A549 (cell line): ENCODE data around the gene GGA2. TPM values are rescaled to one million over a fixed set of nuclear protein-coding genes. Genes with fewer than 3 reads are reported as not detected.
"Not testable (repeated sequence)": the region's sequence is repeated elsewhere in the genome, so short reads cannot be mapped to it uniquely, and the experiment has no call there.

Experiments used
- ATAC-seq, 2 experiments: fragments of 200-7000 bp in 1 of 2; fragments of >200 bp in 1 of 2; cut with Nextera tagmentation in 1 of 2; cut with Tn5 transposase in 1 of 2; 3 replicates each; pipeline versions ENCODE4 v1.8.0 to v1.9.1; 2018 to 2020; ENCODE audit warnings: mild to moderate bottlenecking in 1 of 2, moderate library complexity in 1 of 2
- CTCF ChIA-PET: fragments of 300-600 bp; sonication (Branson Sonifier 250); formaldehyde crosslinking; extraction: SDS; loops from one replicate; lab custom pipeline; 2021; ENCODE audit warnings: antibody characterized with exemption, inconsistent platforms; lab: Yijun Ruan, JAX
- POLR2A ChIA-PET: fragments of 350-600 bp; formaldehyde crosslinking; extraction: SDS; loops from one replicate; lab custom pipeline; 2021; ENCODE audit warnings: antibody characterized with exemption, inconsistent platforms; lab: Yijun Ruan, JAX
- DNase-seq, 2 experiments: peaks; one replicate each; pipeline versions ENCODE4 v3.0.0 to v3.0.0-alpha.2; 2011 to 2016; ENCODE audit warnings: low read depth in 1 of 2, low spot score in 1 of 2
- FAIRE-seq: peaks from 2 replicates; lab custom pipeline; 2011; peaks lifted over from hg19 to GRCh38; lab: Jason Lieb, UNC
- H3K27ac ChIP-seq, 2 experiments: fragments of >200 bp; sonication (Bioruptor Twin); formaldehyde crosslinking; 3 replicates each; pipeline ENCODE4 v1.5.1; 2016 to 2017
- H3K4me1 ChIP-seq: fragments of >200 bp; sonication (Bioruptor Twin); formaldehyde crosslinking; 3 replicates; pipeline ENCODE4 v1.6.1; 2016
- H3K4me2 ChIP-seq: fragments of >200 bp; sonication (Bioruptor Twin); formaldehyde crosslinking; 3 replicates; pipeline ENCODE4 v1.6.1; 2016
- H3K4me3 ChIP-seq: fragments of >200 bp; sonication (Bioruptor Twin); formaldehyde crosslinking; 3 replicates; pipeline ENCODE4 v1.5.1; 2016
- H3K9me3 ChIP-seq: fragments of >200 bp; sonication (Bioruptor Twin); formaldehyde crosslinking; 3 replicates; pipeline ENCODE4 v1.6.1; 2016
- BHLHE40 ChIP-seq: IDR thresholded peaks from 2 replicates; pipeline ENCODE4 v1.6.1; 2012; ENCODE audit warnings: low read depth, low read length, inconsistent platforms
- E2F6 ChIP-seq: IDR thresholded peaks from 2 replicates; pipeline ENCODE4 v1.6.1; 2012; ENCODE audit warnings: low read depth, borderline replicate concordance
- EHF ChIP-seq: fragments of 250-450 bp; sonication (Bioruptor Pico); IDR thresholded peaks from 2 replicates; pipeline ENCODE4 v1.5.0; 2020; ENCODE audit warnings: mild to moderate bottlenecking
- EHMT2 ChIP-seq: fragments of 200-600 bp; sonication (generic); IDR thresholded peaks from 2 replicates; pipeline ENCODE4 v1.6.1; 2016; ENCODE audit warnings: antibody characterized with exemption, low read depth, mild to moderate bottlenecking, moderate library complexity
- ELK1 ChIP-seq: fragments of 150-350 bp; IDR thresholded peaks from 2 replicates; pipeline ENCODE4 v1.6.1; 2014; ENCODE audit warnings: low read depth, mild to moderate bottlenecking, low read length
- FOXS1 ChIP-seq: fragments of 250-450 bp; sonication (Bioruptor Pico); IDR thresholded peaks from 2 replicates; pipeline ENCODE4 v1.5.0; 2020; ENCODE audit warnings: mild to moderate bottlenecking, moderate library complexity
- HES2 ChIP-seq: fragments of >200 bp; sonication (Bioruptor Twin); formaldehyde crosslinking; IDR thresholded peaks from 2 replicates; pipeline ENCODE4 v1.6.1; 2016
- HOXA7 ChIP-seq: fragments of 250-450 bp; sonication (Bioruptor Pico); IDR thresholded peaks from 2 replicates; pipeline ENCODE4 v1.5.0; 2020; ENCODE audit warnings: mild to moderate bottlenecking, moderate library complexity
- KDM1A ChIP-seq: fragments of 200-600 bp; sonication (generic); IDR thresholded peaks from 2 replicates; pipeline ENCODE4 v1.6.1; 2016; ENCODE audit warnings: low read depth, mild to moderate bottlenecking
- MYC ChIP-seq: IDR thresholded peaks from 2 replicates; pipeline ENCODE4 v1.6.1; 2012; ENCODE audit warnings: mild to moderate bottlenecking, inconsistent platforms, low read length, improper control_type of control experiment, borderline replicate concordance
- NR3C1 ChIP-seq: fragments of >200 bp; sonication (Bioruptor Twin); formaldehyde crosslinking; IDR thresholded peaks from 3 replicates; pipeline ENCODE4 v1.6.1; 2017
- POLR2A ChIP-seq: IDR thresholded peaks from 2 replicates; pipeline ENCODE4 v1.6.1; 2012; ENCODE audit warnings: mild to moderate bottlenecking, low read length
- POLR2AphosphoS2 ChIP-seq: conservative IDR thresholded peaks from 2 replicates; pipeline ENCODE4 v1.6.1; 2012; ENCODE audit warnings: low read length, improper control_type of control experiment, inconsistent platforms
- RAD21 ChIP-seq, 2 experiments: fragments of >200 bp in 1 of 2; sonication (Bioruptor Twin) in 1 of 2; formaldehyde crosslinking in 1 of 2; IDR thresholded peaks in 1 of 2; conservative IDR thresholded peaks in 1 of 2; 2 replicates in 1 of 2; 3 replicates in 1 of 2; pipeline ENCODE4 v1.6.1; 2012 to 2018; ENCODE audit warnings: inconsistent platforms in 1 of 2
- RNF2 ChIP-seq: fragments of 200-600 bp; sonication (generic); IDR thresholded peaks from 2 replicates; pipeline ENCODE4 v1.6.1; 2016; ENCODE audit warnings: low read depth, mild to moderate bottlenecking, antibody characterized with exemption, moderate library complexity, borderline replicate concordance
- SMC3 ChIP-seq: fragments of >200 bp; sonication (Bioruptor Twin); formaldehyde crosslinking; IDR thresholded peaks from 3 replicates; pipeline ENCODE4 v1.6.1; 2018; ENCODE audit warnings: inconsistent platforms
- TFCP2L1 ChIP-seq: fragments of 250-450 bp; sonication (Bioruptor Pico); IDR thresholded peaks from 2 replicates; pipeline ENCODE4 v1.5.0; 2021; ENCODE audit warnings: mild to moderate bottlenecking
- WGBS: methylation state at CpG from one replicate; pipeline ENCODE4 v1.1.6; 2017; ENCODE audit errors: missing lambda C conversion rate; 5-methylcytosine and 5-hydroxymethylcytosine counted together
- polyA plus RNA-seq, 4 experiments: library from polyadenylated mRNA; depleted of rRNA in 3 of 4; stranded (reverse); fragments of >200 nt; fragmentation: RNase III in 1 of 4; extraction: RNeasy Plus Mini Kit Qiagen cat#74134 plus additional on column Dnase treatment in 1 of 4; gene quantifications; 2 replicates in 3 of 4; 3 replicates in 1 of 4; pipeline ENCODE4 v1.2.3, GENCODE V29; 2011 to 2017

The GGA2 gene
- polyA plus RNA-seq, 2 of the 4 experiments (the other 2 are of a cell fraction), result 33.1 to 57.9 TPM

GRCh38 chr16:23452221-23452571 lies 58.1 kb downstream of the GGA2 start:
- FAIRE-seq (no peak), ATAC-seq (peak; percentile 24 to 40; a peak in 5 of 6 replicates), DNase-seq (no peak)
- Histone ChIP-seq H3K4me2 (peak overlapping the region; percentile 76), H3K27ac (peak overlapping the region; percentile 84 to 95), H3K9me3 (no peaks in the 10 kb centered on the region), H3K4me3 (peak overlapping the region; percentile 62), H3K4me1 (peaks cover 12% of the 10 kb centered on the region; the same call in 1 of the 3 replicates)
- ChIA-PET CTCF (interaction anchor here (0.9 to 12.2 kb wide), 3 partner anchors 18 to 105 kb away, joined by 3 to 120 read pairs (median 3); partner anchors contain the start of gene UBFD1), POLR2A (interaction anchor here (0.6 to 1.0 kb wide), 2 partner anchors 17 to 86 kb away, joined by 3 to 9 read pairs; no protein-coding TSS in a partner anchor)
- 3% methylated on average over 10 of the region's 10 CpGs for WGBS
- TF ChIP-seq POLR2AphosphoS2, result no peak
- TF ChIP-seq MYC, result no peak
- TF ChIP-seq HOXA7 (CRISPR knock-in tag), result no peak
- TF ChIP-seq ELK1, result no peak

- H3K9me3 ChIP-seq, result no peaks in the 10 kb centered on the region
- no peak for ATAC-seq
- no peak for TF ChIP-seq NR3C1
- no peak for TF ChIP-seq EHF
- TF ChIP-seq E2F6, result no peak
- no peak for TF ChIP-seq RAD21 (conservative IDR thresholded peaks at IDR 0.05 in 1 of 2, IDR thresholded peaks at IDR 0.05 in 1 of 2)
- no peak for TF ChIP-seq HES2
- TF ChIP-seq FOXS1 (CRISPR knock-in tag), result no peak
- TF ChIP-seq SMC3, result no peak
- TF ChIP-seq, all 56 proteins: peak for 0
- no peak for FAIRE-seq
- Histone ChIP-seq H3K27ac (no peak overlapping the region), H3K4me1 (peaks cover 8% of the 10 kb centered on the region; the same call in 1 of the 3 replicates), H3K4me3 (no peak overlapping the region), H3K4me2 (no peak overlapping the region)
- POLR2A ChIA-PET, result no interaction called here
- 64% methylated on average over 4 of the region's 4 CpGs for whole genome bisulfite sequencing
- peak in 1 of 2 experiments; percentile 22 for DNase-seq
- CTCF ChIA-PET, result interaction anchor here (12.2 kb wide), 1 partner anchor 14 kb away, joined by 120 read pairs; no protein-coding TSS in a partner anchor
Observed at GRCh38 chr16:23448392-23448791, 61.9 kb downstream of the GGA2 start.

- CTCF ChIA-PET, result interaction anchor here (0.7 to 8.4 kb wide), 6 partner anchors 10 to 1882 kb away, joined by 3 to 336 read pairs (median 17); partner anchors contain the start of genes COG7 and SCNN1G
Observed at GRCh38 chr16:23437542-23437941, 72.8 kb downstream of the GGA2 start.

GRCh38 chr16:23436951-23437350 lies 73.3 kb downstream of the GGA2 start:
- Histone ChIP-seq H3K4me3 (no peak overlapping the region), H3K4me1 (no peaks in the 10 kb centered on the region)
- WGBS, result 100% methylated on average over 4 of the region's 4 CpGs
- DNase-seq, result no peak
- CTCF ChIA-PET, result interaction anchor here (0.7 to 8.4 kb wide), 10 partner anchors 11 to 1881 kb away, joined by 3 to 336 read pairs (median 4); partner anchors contain the start of genes COG7 and SCNN1G
- TF ChIP-seq RNF2 (no peak), KDM1A (no peak), NR3C1 (no peak), TFCP2L1 (CRISPR knock-in tag) (no peak), POLR2A (no peak), ELK1 (no peak), EHMT2 (no peak), BHLHE40 (no peak)
- TF ChIP-seq, all 56 proteins: peak for 0
- Histone ChIP-seq H3K9me3 (no peaks in the 10 kb centered on the region), H3K27ac (no peak overlapping the region), H3K4me2 (no peak overlapping the region)
- POLR2A ChIA-PET, result no interaction called here
- ATAC-seq (no peak), FAIRE-seq (no peak)

More at GRCh38 chr16:23437542-23437941, 72.8 kb downstream of the GGA2 start:
- DNase-seq, FAIRE-seq, H3K4me1 ChIP-seq, ATAC-seq, H3K27ac ChIP-seq, H3K9me3 ChIP-seq, POLR2A ChIA-PET, H3K4me3 ChIP-seq, H3K4me2 ChIP-seq: not testable (repeated sequence)
- 92% methylated on average over 7 of the region's 7 CpGs for WGBS
